Activated CD4-positive, alpha-beta T cell treated with anti-CD3 and anti-CD28 coated beads for 48 hours (primary cell): ENCODE results near the gene MCCC1.
A peak's percentile ranks its signal among the peaks of the same experiment; 100 is the strongest.

Experiments
- DNase-seq: peaks from one replicate; pipeline ENCODE4 v3.0.0-alpha.2; 2020

Gene MCCC1

DNA sequence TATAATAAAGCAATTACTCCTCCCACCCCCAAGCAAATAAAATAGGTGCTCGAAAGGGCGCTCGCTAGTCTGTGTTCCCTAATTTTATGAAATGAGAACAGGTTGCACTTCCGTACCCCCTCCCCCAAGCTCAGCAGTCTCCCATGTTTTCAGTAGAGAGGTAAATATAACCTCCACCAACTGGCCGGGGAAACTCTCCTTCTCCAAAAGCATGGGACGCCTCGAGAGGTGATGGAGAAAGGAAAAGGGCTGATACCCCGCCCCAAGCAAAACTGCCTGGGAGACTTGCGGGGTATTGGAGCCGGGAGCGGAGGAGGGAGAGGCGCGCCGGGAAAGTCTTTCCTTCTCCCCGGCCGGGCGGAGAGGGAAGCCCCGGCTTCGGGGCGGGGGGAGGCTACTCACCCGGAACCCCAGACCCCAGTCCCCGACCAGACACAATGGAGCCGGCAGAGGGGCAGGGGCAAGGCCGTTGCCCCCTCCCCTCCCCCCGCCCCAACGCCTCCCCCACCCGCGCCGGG is 119.6 kb downstream of the MCCC1 start:
- peak; percentile 32 for DNase-seq

DNA sequence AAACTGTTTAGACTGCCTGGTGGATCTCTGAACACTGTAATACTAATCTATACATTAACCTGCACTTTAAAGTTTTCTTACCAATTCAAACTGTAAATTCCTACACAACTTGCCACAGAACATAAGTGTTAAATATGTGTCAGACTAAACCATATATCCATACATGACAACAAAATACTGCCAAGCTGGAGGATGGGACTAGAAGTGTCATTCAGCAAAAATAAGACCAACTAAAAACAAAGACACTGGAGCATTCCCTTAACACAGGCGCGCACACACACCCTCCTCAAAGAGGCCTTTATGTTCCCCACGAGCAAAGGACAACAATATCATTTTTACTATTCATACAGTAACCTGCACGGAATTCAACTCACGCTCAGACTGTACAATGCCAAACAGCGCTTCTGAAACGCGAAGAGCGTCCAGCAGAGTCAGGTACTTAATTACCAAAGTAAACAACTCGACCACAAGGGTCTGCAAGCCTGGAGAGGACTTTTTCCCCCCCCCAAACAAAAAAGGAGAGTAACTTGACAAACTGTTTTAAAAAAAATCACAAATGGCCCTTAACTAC is 120.1 kb downstream of the MCCC1 start:
- DNase-seq: no peak

DNA sequence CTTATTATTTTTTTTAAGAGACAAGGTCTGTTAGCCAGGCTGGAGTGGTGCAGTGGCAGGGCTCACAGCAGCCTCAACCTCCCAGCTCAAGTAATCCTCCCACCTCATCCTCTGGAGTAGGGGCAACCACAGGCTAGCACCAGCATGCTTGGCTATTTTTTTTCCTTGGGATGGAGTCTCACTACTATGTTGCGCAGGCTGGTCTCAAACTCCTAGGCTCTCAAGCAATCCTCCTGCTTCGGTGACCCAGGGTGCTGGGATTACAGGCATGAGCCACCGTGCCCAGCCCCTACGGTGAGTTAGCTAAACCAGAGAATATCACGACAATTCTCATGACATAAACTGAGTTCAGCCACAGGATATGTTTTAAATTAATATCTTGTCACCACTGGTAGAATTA is 120.9 kb downstream of the MCCC1 start:
- DNase-seq: no peak

DNA sequence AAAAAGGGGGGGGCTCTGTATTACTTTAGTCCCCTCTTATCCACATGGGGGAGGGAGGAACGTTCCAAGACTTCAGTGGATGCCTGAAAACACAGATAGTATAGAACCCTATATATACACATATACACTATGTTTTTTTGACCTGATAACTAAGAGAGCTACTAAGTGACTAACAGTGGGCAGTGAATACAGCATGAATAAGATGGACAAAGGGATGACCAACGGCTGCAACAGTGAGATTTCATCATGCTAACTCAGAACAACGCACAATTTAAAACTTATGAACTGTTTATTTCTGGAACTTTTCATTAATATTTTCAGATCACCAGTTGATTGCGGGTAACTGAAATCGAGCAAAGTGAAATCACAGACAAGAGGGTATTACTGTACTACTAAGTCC is 126.2 kb downstream of the MCCC1 start:
- DNase-seq: no peak

DNA sequence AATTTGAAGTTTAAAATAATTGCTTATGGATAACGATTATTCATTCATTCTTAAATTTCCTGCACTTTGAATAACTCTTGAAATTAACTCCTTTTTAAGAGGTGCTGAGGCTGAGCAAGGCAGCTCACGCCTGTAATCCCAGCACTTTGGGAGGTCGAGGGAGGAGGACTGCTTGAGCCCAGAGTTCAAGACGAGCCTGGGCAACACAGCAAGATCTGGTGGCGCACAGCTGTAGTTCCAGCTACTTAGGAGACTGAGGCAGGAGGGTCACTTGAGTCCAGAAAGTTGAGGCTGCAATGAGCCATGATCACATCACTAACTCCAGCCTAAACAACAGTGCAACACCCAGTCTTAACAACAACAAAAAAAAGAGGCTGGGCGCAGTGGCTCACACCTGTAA is 126.9 kb downstream of the MCCC1 start:
- DNase-seq: no peak

DNA sequence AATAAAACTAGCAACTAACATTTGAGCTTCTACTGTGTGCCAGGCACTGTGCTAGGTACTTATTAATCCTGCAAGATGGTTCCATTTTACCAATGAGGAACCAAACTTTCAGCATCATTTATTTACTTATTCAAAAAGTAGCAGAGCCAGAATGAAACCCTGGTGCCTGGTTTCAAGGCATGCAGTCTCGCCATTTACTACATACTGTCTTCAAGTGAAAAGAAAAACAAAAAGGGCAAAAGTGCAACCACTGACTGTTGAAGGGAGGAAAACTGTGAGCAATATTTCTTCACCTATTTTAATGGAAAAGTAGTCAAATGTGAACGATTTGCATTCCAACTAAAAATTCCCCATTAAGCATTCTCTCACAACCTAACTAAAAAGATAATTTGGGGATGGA is 127.7 kb downstream of the MCCC1 start:
- DNase-seq: no peak

DNA sequence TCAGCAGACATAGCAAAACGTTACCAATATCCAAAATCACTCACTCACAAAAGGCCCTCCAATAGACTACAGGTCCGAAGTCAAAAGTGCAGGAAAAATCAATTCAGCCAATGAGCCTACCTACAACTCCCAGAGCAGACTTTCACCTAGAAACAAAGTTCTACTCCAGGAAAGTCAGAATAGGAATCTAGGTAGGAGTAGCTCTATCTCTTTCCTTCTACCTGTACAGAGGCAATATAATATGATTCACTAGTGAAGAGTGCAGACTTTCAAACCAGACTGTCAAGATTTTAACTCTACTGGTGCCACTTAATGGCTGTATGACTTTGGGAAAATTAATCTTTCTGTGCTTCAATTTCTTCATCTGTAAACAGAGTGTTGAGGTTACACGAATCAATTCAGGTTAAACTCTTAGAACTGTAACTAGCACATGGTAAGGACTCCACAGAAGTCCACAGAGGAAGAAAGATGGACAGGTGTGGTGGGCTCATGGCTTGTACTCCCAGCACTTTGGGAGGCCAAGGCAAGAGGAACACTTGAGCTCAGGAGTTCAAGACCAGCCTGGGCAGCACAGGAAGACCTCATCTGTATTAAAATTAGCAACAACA is 128.4 kb downstream of the MCCC1 start:
- no peak for DNase-seq

DNA sequence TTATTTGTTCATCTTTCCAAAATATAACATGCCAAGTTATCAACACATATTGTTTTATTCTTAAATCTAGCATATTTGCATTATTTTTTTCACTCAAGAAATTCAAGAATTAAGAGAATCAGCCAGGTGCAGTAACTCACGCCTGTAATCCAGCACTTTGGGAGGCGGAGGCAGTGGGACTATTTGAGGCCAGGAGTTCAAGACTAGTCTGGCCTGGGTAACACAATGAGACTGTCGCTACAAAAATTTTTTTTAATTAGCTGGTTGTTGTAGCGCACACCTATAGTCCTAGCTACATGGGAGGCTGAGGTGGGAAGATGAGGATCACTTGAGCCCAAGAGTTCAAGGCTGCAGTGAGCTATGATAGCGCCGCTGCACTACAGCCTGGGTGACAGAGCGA is 129.4 kb downstream of the MCCC1 start:
- DNase-seq: no peak

DNA sequence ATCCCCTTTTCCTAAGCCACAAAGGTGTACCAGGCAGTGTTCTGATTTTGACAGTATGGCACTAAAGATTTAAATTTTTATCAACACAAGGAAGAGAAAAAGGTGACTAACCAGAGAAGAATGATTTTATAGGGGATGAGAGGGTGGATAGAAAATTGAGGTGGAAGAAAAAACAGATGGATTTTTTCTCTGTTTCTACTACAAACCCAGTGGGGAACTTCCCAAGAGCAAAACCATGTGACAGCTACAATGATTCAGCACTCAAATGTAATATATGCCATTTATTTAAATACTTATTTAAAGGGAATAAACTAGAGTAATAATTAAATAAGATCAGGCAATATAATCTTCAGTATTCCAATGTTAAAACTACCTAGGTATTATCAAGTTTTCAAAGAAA is 130.0 kb downstream of the MCCC1 start:
- no peak for DNase-seq

DNA sequence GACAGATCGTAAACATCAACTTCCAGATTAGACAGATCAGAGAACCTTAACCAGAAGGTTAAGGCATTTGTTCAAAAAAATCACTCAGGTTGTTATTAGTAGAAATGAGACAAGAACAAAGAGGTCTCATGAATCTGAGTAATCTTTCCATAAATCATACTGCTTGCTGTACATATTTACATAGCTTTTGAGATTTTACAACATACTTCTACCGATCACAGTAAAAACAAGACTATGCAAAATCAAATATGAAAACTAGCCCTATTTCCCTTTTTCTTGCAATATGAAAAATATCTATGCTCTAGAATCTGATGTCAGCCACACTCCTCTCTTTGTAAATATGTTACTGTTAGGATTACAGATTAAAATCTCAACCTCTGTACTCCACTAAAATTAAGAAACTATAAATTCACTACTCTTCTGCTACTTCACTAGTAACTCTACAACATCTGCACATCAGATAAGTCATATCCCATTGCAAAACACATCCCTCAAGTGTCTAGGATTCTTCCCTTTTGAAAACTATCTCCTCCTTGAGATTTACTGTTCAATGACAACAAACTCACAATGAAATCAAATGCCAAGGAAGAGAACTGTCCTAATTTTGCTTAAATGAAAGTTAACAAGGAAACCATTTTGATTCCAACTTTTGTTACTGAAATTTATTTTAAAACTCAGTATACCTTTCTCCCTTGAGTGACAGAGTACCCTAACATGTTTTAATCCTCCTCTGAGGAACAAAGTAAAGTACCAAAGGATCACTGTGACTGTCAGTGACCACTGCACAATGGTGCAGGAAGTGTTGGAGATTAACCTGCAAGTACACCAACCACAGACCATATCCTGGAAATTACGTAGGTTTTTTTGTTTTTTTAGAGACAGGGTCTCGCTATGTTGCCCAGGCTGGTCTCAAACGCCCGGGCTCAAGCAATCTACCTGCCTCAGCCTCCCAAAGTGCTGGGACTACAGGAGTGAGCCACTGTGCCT is 131.8 kb downstream of the MCCC1 start:
- no peak for DNase-seq

DNA sequence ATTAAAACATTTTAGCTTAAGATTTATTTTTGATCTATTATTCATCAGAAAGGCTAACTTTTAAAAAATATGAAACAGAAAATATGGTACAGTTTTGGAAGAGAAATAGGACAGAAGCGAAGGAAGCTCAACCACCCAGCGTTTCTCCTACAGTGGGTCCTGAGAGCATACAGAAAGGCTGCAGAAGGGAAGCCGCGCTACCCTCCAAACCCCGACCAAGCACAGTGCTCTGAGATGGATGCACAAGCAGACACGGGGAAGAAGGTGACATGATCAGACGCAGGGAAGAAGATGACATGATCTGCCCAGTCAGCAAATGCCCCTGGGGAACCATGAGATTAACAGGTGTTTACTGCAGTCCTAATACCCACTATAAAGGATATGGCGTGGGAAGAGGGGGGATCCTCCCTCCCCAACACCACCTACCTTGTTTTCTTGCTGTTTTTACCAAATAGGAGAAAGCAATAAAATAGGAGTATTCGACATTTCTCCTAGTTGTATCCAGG is 133.4 kb downstream of the MCCC1 start:
- DNase-seq: no peak
